Hepatocyte (in vitro differentiated cells): ENCODE measurements around the gene MICAL2. TPM values are rescaled to one million over a fixed set of nuclear protein-coding genes. Genes with fewer than 3 reads are reported as not detected.

Experiments
- DNase-seq: peaks from one replicate; pipeline ENCODE4 v3.0.0-alpha.2; 2016; ENCODE audit warnings: low spot score
- H2AFZ ChIP-seq: fragments of 200-600 bp; sonication (generic); 2 replicates; pipeline ENCODE4 v1.6.0; 2016; ENCODE audit warnings: antibody characterized with exemption, mild to moderate bottlenecking
- H3K27ac ChIP-seq: fragments of 200-600 bp; sonication (generic); 2 replicates; pipeline ENCODE4 v1.5.1; 2016; ENCODE audit warnings: mild to moderate bottlenecking
- H3K27me3 ChIP-seq: fragments of 200-600 bp; sonication (generic); 2 replicates; pipeline ENCODE4 v1.6.1; 2016
- H3K36me3 ChIP-seq: fragments of 200-600 bp; sonication (generic); replicated peaks from 2 replicates; pipeline ENCODE4 v1.5.1; 2016; ENCODE audit warnings: low read depth; ENCODE audit not compliant: insufficient read depth
- H3K4me1 ChIP-seq: fragments of 200-600 bp; sonication (generic); 2 replicates; pipeline ENCODE4 v1.5.1; 2016; ENCODE audit warnings: mild to moderate bottlenecking, moderate library complexity; ENCODE audit not compliant: insufficient read depth
- H3K4me2 ChIP-seq: fragments of 200-600 bp; sonication (generic); 2 replicates; pipeline ENCODE4 v1.6.0; 2016
- H3K4me3 ChIP-seq: fragments of 200-600 bp; sonication (generic); 2 replicates; pipeline ENCODE4 v1.5.1; 2016; ENCODE audit warnings: mild to moderate bottlenecking
- H3K79me2 ChIP-seq: fragments of 200-600 bp; sonication (generic); 2 replicates; pipeline ENCODE4 v1.6.0; 2017; ENCODE audit warnings: mild to moderate bottlenecking
- H3K9me2 ChIP-seq: fragments of 200-600 bp; sonication (generic); replicated peaks from 2 replicates; pipeline ENCODE4 v1.6.0; 2017; ENCODE audit warnings: mild to moderate bottlenecking; ENCODE audit not compliant: insufficient read depth
- H3K9me3 ChIP-seq: fragments of 200-600 bp; sonication (generic); 2 replicates; pipeline ENCODE4 v1.5.1; 2016; ENCODE audit warnings: low read depth, mild to moderate bottlenecking
- H4K20me1 ChIP-seq: fragments of 200-600 bp; sonication (generic); 2 replicates; pipeline ENCODE4 v1.6.0; 2016; ENCODE audit warnings: mild to moderate bottlenecking; ENCODE audit not compliant: insufficient read depth, poor library complexity, severe bottlenecking
- EZH2 ChIP-seq: fragments of 200-600 bp; sonication (generic); IDR thresholded peaks from 2 replicates; pipeline ENCODE4 v1.6.1; 2016; ENCODE audit warnings: antibody characterized with exemption, mild to moderate bottlenecking, borderline replicate concordance
- EZH2phosphoT487 ChIP-seq: fragments of 200-600 bp; sonication (generic); IDR thresholded peaks from one replicate; pipeline ENCODE4 v1.6.1; 2018; ENCODE audit warnings: antibody characterized with exemption, mild to moderate bottlenecking, low read depth, moderate library complexity; ENCODE audit not compliant: unreplicated experiment, severe bottlenecking
- WGBS: methylation state at CpG from one replicate; pipeline ENCODE4 v1.1.6; 2016; ENCODE audit warnings: low lambda C conversion rate; ENCODE audit errors: missing lambda C conversion rate; 5-methylcytosine and 5-hydroxymethylcytosine counted together
- polyA plus RNA-seq: library from polyadenylated mRNA; unstranded; fragments of >200 nt; fragmentation: Nextera tagmentation; extraction: Ambion mirVana; gene quantifications from 2 replicates; pipeline ENCODE4 v1.2.1, GENCODE V29; 2016
- total RNA-seq: library from RNA; depleted of rRNA; stranded (reverse); fragments of >200 nt; gene quantifications from 2 replicates; pipeline ENCODE4 v1.2.3, GENCODE V29; 2014
- TF ChIP-seq, protein P1 (sequence below): fragments of 200-600 bp; sonication (generic); IDR thresholded peaks from 2 replicates; pipeline ENCODE4 v1.5.1; 2016; ENCODE audit warnings: antibody characterized with exemption, mild to moderate bottlenecking; ENCODE audit not compliant: poor library complexity

The MICAL2 gene
- total and polyA plus RNA-seq, 2 experiments from 2014 or later, result 36.8 to 56.0 TPM

DNA sequence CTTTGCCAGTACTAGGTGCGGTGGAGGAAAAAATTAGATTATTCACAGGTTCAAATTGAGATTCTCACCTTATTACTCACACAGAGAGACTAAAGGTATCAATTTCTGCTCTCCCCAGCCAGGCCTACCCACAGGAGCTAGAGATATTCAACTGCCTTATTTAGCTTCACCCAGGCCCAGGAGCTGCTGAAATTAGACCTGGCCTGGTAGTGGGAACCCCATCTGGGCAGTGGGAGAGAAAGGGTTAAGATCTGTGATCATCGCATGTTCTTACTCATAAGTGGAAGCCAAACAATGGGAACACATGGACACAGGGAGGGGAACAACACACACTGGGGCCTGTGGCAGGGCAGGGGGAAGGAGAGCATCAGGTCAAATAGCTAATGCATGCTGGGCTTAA is 20.9 kb upstream of the MICAL2 start:
- no peak for DNase-seq
- H3K9me3 ChIP-seq, result no peaks in the 10 kb centered on the region
- TF ChIP-seq, protein P1, sequence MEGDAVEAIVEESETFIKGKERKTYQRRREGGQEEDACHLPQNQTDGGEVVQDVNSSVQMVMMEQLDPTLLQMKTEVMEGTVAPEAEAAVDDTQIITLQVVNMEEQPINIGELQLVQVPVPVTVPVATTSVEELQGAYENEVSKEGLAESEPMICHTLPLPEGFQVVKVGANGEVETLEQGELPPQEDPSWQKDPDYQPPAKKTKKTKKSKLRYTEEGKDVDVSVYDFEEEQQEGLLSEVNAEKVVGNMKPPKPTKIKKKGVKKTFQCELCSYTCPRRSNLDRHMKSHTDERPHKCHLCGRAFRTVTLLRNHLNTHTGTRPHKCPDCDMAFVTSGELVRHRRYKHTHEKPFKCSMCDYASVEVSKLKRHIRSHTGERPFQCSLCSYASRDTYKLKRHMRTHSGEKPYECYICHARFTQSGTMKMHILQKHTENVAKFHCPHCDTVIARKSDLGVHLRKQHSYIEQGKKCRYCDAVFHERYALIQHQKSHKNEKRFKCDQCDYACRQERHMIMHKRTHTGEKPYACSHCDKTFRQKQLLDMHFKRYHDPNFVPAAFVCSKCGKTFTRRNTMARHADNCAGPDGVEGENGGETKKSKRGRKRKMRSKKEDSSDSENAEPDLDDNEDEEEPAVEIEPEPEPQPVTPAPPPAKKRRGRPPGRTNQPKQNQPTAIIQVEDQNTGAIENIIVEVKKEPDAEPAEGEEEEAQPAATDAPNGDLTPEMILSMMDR, result no peak
- no peak for TF ChIP-seq EZH2phosphoT487
- TF ChIP-seq EZH2, result no peak
- no peak overlapping the region for H3K4me2 ChIP-seq
- no peaks in the 10 kb centered on the region for H3K9me2 ChIP-seq
- H3K36me3 ChIP-seq, result no peaks in the 10 kb centered on the region
- no peaks in the 10 kb centered on the region for H3K79me2 ChIP-seq
- WGBS, result 82% methylated on average over 2 of the region's 2 CpGs
- peak overlapping the region; percentile 98 for H3K27ac ChIP-seq
- no peaks in the 10 kb centered on the region for H4K20me1 ChIP-seq
- H3K4me3 ChIP-seq, result no peak overlapping the region
- peaks cover 49% of the 10 kb centered on the region for H3K4me1 ChIP-seq
- no peaks in the 10 kb centered on the region for H3K27me3 ChIP-seq
- H2AFZ ChIP-seq, result no peak overlapping the region

DNA sequence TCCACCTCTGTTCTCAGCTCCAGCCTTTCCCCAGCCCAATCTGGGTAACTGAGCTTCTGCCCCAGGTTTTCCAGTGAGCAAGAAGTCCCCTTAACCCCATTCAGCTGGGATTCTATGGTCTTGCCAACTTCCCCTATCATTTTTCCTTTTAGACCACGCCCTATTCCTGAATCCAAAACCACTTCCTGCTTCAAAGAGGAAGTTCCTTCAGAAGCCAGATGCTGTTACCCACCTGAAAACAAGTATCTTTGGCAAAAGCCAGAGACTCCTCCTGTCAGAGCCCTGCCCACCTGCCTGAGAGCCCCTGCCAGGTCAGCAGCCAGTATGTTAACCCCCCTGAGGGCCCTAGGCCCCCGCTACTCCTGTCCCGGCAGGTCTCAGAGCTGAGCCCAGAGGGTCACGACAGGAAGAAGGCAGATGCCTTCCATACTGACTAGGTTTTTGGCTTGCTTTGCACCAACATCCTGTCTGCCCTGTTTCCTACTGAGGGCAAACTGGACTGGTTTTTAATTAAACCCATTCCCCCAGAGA is 20.3 kb upstream of the MICAL2 start:
- peaks cover 49% of the 10 kb centered on the region for H3K4me1 ChIP-seq
- DNase-seq, result no peak
- H3K27me3 ChIP-seq, result no peaks in the 10 kb centered on the region
- H3K79me2 ChIP-seq, result no peaks in the 10 kb centered on the region
- no peak overlapping the region for H2AFZ ChIP-seq
- WGBS, result 86% methylated on average over 4 of the region's 4 CpGs
- H3K36me3 ChIP-seq, result no peaks in the 10 kb centered on the region
- TF ChIP-seq, protein P1, result no peak
- TF ChIP-seq EZH2phosphoT487 (no peak), EZH2 (no peak)
- no peak overlapping the region for H3K4me3 ChIP-seq
- H3K27ac ChIP-seq, result peak overlapping the region; percentile 98
- H3K9me2 ChIP-seq, result no peaks in the 10 kb centered on the region
- H3K4me2 ChIP-seq, result no peak overlapping the region
- no peaks in the 10 kb centered on the region for H4K20me1 ChIP-seq
- H3K9me3 ChIP-seq, result no peaks in the 10 kb centered on the region

DNA sequence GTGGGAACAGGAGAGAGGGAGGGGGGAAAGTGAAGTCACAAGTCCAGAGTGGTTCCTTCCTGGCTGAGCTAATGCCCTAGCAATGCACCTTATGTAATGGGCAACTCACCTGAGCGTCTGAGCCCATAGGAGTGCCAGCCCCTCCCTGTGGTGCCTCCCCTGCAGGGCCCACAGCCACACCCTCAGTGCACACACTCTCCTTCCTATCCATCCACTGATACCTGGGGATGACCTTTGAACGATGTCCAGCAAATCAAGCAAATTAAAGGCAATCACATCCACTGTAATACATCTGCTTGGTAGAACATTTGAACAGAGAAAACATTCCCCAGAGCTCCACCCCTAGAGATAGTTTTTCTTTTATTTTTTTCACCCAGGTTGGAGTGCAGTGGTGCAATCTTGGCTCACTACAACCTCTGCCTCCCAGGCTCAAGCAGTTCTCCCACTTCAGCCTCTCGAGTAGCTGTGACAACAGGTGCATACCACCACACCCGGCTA is 19.6 kb upstream of the MICAL2 start:
- peak; percentile 90 for DNase-seq
- WGBS, result 83% methylated on average over 4 of the region's 4 CpGs
- Histone ChIP-seq H3K4me3 (no peak overlapping the region), H3K9me3 (no peaks in the 10 kb centered on the region), H3K4me2 (no peak overlapping the region), H3K27me3 (no peaks in the 10 kb centered on the region), H3K4me1 (peaks cover 50% of the 10 kb centered on the region), H3K9me2 (no peaks in the 10 kb centered on the region), H2AFZ (no peak overlapping the region), H3K79me2 (no peaks in the 10 kb centered on the region), H4K20me1 (no peaks in the 10 kb centered on the region), H3K36me3 (no peaks in the 10 kb centered on the region), H3K27ac (peak overlapping the region; percentile 98)
- TF ChIP-seq, protein P1, result no peak
- TF ChIP-seq EZH2, result no peak
- TF ChIP-seq EZH2phosphoT487, result no peak
